Neural progenitor cell (in vitro differentiated cells): ENCODE measurements around the gene FALEC. TPM values are rescaled to one million over a fixed set of nuclear protein-coding genes. Genes with fewer than 3 reads are reported as not detected.
"Not testable (repeated sequence)": the region's sequence is repeated elsewhere in the genome, so short reads cannot be mapped to it uniquely, and the experiment has no call there.

Experiments
- DNase-seq: peaks from one replicate; pipeline ENCODE4 v3.0.0-alpha.2; 2016; ENCODE audit warnings: low spot score
- H2AFZ ChIP-seq: fragments of 200-600 bp; sonication (generic); replicated peaks from 2 replicates; pipeline ENCODE4 v1.6.1; 2016; ENCODE audit warnings: antibody characterized with exemption
- H3F3A ChIP-seq: fragments of 200-600 bp; sonication (generic); 2 replicates; pipeline ENCODE4 v1.6.1; 2016; ENCODE audit warnings: antibody characterized with exemption, low read depth
- H3K27ac ChIP-seq: fragments of 200-600 bp; sonication (generic); 2 replicates; pipeline ENCODE4 v1.5.1; 2016; ENCODE audit warnings: mild to moderate bottlenecking
- H3K27me3 ChIP-seq: fragments of 200-600 bp; sonication (generic); 2 replicates; pipeline ENCODE4 v1.6.1; 2016; ENCODE audit warnings: mild to moderate bottlenecking, moderate library complexity
- H3K36me3 ChIP-seq: fragments of 200-600 bp; sonication (generic); 2 replicates; pipeline ENCODE4 v1.5.1; 2016
- H3K4me1 ChIP-seq: fragments of 200-600 bp; sonication (generic); 2 replicates; pipeline ENCODE4 v1.6.1; 2016; ENCODE audit warnings: mixed run types
- H3K4me2 ChIP-seq: fragments of 200-600 bp; sonication (generic); 2 replicates; pipeline ENCODE4 v1.6.1; 2016
- H3K4me3 ChIP-seq: fragments of 200-600 bp; sonication (generic); 2 replicates; pipeline ENCODE4 v1.5.1; 2016
- H3K79me2 ChIP-seq: fragments of 200-600 bp; sonication (generic); 2 replicates; pipeline ENCODE4 v1.6.1; 2016; ENCODE audit warnings: low read depth
- H3K9ac ChIP-seq: fragments of 200-600 bp; sonication (generic); 2 replicates; pipeline ENCODE4 v1.6.1; 2016
- H3K9me3 ChIP-seq: fragments of 200-600 bp; sonication (generic); 2 replicates; pipeline ENCODE4 v1.5.1; 2016; ENCODE audit warnings: low read depth
- H4K20me1 ChIP-seq: fragments of 200-600 bp; sonication (generic); 2 replicates; pipeline ENCODE4 v1.6.1; 2016; ENCODE audit warnings: low read depth
- H3K27ac Mint-ChIP-seq: 3 replicates; pipeline ENCODE4 v1.8.0; 2021; ENCODE audit warnings: mixed read lengths
- H3K27me3 Mint-ChIP-seq: 2 replicates; pipeline ENCODE4 v1.8.0; 2022; ENCODE audit warnings: low read depth, mild to moderate bottlenecking, inconsistent platforms, moderate library complexity, mixed read lengths; ENCODE audit not compliant: insufficient read depth
- H3K36me3 Mint-ChIP-seq: 3 replicates; pipeline ENCODE4 v1.8.0; 2021; ENCODE audit warnings: mixed read lengths
- H3K4me1 Mint-ChIP-seq: 3 replicates; pipeline ENCODE4 v1.8.0; 2021; ENCODE audit warnings: mixed read lengths
- H3K4me3 Mint-ChIP-seq: 3 replicates; pipeline ENCODE4 v1.8.0; 2021; ENCODE audit warnings: mild to moderate bottlenecking, moderate library complexity, mixed read lengths
- H3K9me3 Mint-ChIP-seq: 3 replicates; pipeline ENCODE4 v1.8.0; 2020; ENCODE audit warnings: mixed read lengths
- EZH2 ChIP-seq: fragments of 200-600 bp; sonication (generic); IDR thresholded peaks from 2 replicates; pipeline ENCODE4 v1.6.1; 2017; ENCODE audit warnings: antibody characterized with exemption, mild to moderate bottlenecking, moderate library complexity
- EZH2phosphoT487 ChIP-seq: fragments of 200-600 bp; sonication (generic); IDR thresholded peaks from 2 replicates; pipeline ENCODE4 v1.6.1; 2017; ENCODE audit warnings: antibody characterized with exemption
- microRNA-seq: library from miRNA; unstranded; fragments of <30 nt; microRNA quantifications from one replicate; pipeline ENCODE4, GENCODE V29; 2016
- small RNA-seq: library from RNA; depleted of rRNA; stranded (forward); fragments of <200 nt; gene quantifications from one replicate; pipeline ENCODE3, GENCODE V24; 2015
- total RNA-seq: library from RNA; depleted of rRNA; stranded (reverse); fragments of >200 nt; gene quantifications from 2 replicates; pipeline ENCODE4 v1.2.3, GENCODE V29; 2015; ENCODE audit warnings: low replicate concordance
- TF ChIP-seq, protein P1 (sequence below): fragments of 200-600 bp; sonication (generic); IDR thresholded peaks from 2 replicates; pipeline ENCODE4 v1.5.1; 2017; ENCODE audit warnings: antibody characterized with exemption, mild to moderate bottlenecking

FALEC gene
- total RNA-seq, 1 donor from 2014 or later = not detected

DNA sequence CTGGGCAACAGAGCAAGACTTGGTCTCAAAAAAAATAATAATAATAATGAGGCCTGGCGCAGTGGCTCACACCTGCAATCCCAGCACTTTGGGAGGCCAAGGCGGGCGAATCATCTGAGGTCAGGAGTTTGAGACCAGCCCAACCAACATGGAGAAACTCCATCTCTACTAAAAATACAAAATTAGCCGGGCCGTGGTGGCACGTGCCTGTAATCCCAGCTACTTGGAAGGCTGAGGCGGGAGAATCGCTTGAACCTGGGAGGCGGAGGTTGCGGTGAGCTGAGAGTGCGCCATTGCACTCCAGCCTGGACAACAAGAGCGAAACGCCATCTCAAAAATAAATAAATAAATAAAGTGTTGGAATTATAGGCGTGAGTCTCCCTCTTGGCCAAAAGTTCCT, 66.4 kb downstream of the FALEC start:
- H3K4me3 ChIP-seq, H3K4me1 ChIP-seq, H3K27ac Mint-ChIP-seq, H3K9ac ChIP-seq, H2AFZ ChIP-seq, H3K36me3 ChIP-seq, H3K27ac ChIP-seq, DNase-seq, H3K27me3 Mint-ChIP-seq, H3K9me3 Mint-ChIP-seq, H3K27me3 ChIP-seq, H3K4me3 Mint-ChIP-seq, H3K9me3 ChIP-seq, H3K4me2 ChIP-seq: not testable (repeated sequence)
- H3K36me3 Mint-ChIP-seq = peaks cover 23% of the 10 kb centered on the region
- H3F3A ChIP-seq = peaks cover 30% of the 10 kb centered on the region
- H3K79me2 ChIP-seq = peaks cover 41% of the 10 kb centered on the region
- H3K4me1 Mint-ChIP-seq = peaks cover 18% of the 10 kb centered on the region
- H4K20me1 ChIP-seq = peaks cover 21% of the 10 kb centered on the region

DNA sequence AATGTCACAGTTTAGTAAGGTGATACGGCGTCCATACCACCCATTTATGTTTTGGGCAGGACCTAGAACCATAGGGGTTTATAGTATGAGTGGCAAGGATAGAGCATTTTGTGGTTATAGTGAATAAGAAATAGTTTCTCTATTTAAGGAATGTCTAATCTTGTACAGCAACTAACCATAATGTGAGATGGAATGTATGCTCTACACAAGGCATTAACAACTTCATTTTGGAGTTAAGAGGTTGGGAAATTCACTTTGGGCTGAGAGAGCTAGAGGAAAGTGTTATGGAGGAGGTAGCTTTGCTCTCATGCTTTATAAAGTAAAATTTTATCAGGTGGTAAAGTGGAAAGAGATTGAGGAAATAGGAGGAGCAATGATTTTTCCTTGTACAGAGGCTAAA, 66.8 kb downstream of the FALEC start:
- Mint-ChIP-seq H3K4me3 (no peak overlapping the region), H3K4me1 (peaks cover 14% of the 10 kb centered on the region), H3K27me3 (peaks cover 2% of the 10 kb centered on the region), H3K9me3 (no peaks in the 10 kb centered on the region), H3K27ac (no peak overlapping the region), H3K36me3 (peaks cover 19% of the 10 kb centered on the region)
- H2AFZ ChIP-seq = no peak overlapping the region
- no peak overlapping the region for H3K4me3 ChIP-seq
- H3K9me3 ChIP-seq = no peaks in the 10 kb centered on the region
- H3K36me3 ChIP-seq = peaks cover 3% of the 10 kb centered on the region
- H3K79me2 ChIP-seq = peaks cover 37% of the 10 kb centered on the region
- no peak for DNase-seq
- H3K4me2 ChIP-seq = no peak overlapping the region
- no peak overlapping the region for H3K27ac ChIP-seq
- peaks cover 16% of the 10 kb centered on the region for H4K20me1 ChIP-seq
- TF ChIP-seq EZH2 (no peak), EZH2phosphoT487 (no peak)
- TF ChIP-seq, protein P1, sequence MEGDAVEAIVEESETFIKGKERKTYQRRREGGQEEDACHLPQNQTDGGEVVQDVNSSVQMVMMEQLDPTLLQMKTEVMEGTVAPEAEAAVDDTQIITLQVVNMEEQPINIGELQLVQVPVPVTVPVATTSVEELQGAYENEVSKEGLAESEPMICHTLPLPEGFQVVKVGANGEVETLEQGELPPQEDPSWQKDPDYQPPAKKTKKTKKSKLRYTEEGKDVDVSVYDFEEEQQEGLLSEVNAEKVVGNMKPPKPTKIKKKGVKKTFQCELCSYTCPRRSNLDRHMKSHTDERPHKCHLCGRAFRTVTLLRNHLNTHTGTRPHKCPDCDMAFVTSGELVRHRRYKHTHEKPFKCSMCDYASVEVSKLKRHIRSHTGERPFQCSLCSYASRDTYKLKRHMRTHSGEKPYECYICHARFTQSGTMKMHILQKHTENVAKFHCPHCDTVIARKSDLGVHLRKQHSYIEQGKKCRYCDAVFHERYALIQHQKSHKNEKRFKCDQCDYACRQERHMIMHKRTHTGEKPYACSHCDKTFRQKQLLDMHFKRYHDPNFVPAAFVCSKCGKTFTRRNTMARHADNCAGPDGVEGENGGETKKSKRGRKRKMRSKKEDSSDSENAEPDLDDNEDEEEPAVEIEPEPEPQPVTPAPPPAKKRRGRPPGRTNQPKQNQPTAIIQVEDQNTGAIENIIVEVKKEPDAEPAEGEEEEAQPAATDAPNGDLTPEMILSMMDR = no peak
- H3K9ac ChIP-seq = no peak overlapping the region
- no peaks in the 10 kb centered on the region for H3K27me3 ChIP-seq
- H3F3A ChIP-seq = peaks cover 26% of the 10 kb centered on the region
- peaks cover 7% of the 10 kb centered on the region for H3K4me1 ChIP-seq

Small RNAs within 50 kb of the gene (microRNA-seq; reads per million reads assigned to microRNA genes)
- gene MIR4257 (not detected), gene MIR6878 (not detected)

Small RNAs within 50 kb of the gene (small RNA-seq; reads per million reads assigned to genes)
- gene MIR4257 (not detected), gene RN7SL473P (not detected), gene RN7SL600P (not detected)

Other genes with a start within 250 kb of the FALEC start
- 63.0 and 118 TPM in 2 replicates for gene APH1A, start 246.7 kb upstream of the FALEC start, total RNA-seq
- 19.7 and 26.7 TPM in 2 replicates for gene C1orf54, start 243.0 kb upstream of the FALEC start, total RNA-seq
- 22.6 and 25.3 TPM in 2 replicates for gene CIART, start 233.2 kb upstream of the FALEC start, total RNA-seq
- 53.1 and 75.1 TPM in 2 replicates for gene MRPS21, start 221.9 kb upstream of the FALEC start, total RNA-seq
- gene PRPF3, start 194.2 kb upstream of the FALEC start, total RNA-seq = 69.7 and 86.2 TPM in 2 replicates
- 19.7 and 20.0 TPM in 2 replicates for gene RPRD2, start 151.6 kb upstream of the FALEC start, total RNA-seq
- gene TARS2, start 28.3 kb upstream of the FALEC start, total RNA-seq = 29.6 and 29.8 TPM in 2 replicates
- gene ECM1, start 7.6 kb upstream of the FALEC start, total RNA-seq = 0.30 and 0.65 TPM in 2 replicates
- gene ADAMTSL4, start 33.7 kb downstream of the FALEC start, total RNA-seq = not detected in 2 replicates
- 202 and 232 TPM in 2 replicates for gene MCL1, start 63.9 kb downstream of the FALEC start, total RNA-seq
- 133 and 201 TPM in 2 replicates for gene ENSA, start 113.9 kb downstream of the FALEC start, total RNA-seq
- gene GOLPH3L, start 181.4 kb downstream of the FALEC start, total RNA-seq = 28.9 and 29.3 TPM in 2 replicates
- gene HORMAD1, start 205.1 kb downstream of the FALEC start, total RNA-seq = not detected in 2 replicates